IMR-90 (cell line): ENCODE measurements around the gene NEXN. TPM values are rescaled to one million over a fixed set of nuclear protein-coding genes. Genes with fewer than 3 reads are reported as not detected.

Experiments
- ATAC-seq: fragments of 200-7000 bp; cut with Tn5 transposase; 2 replicates; pipeline ENCODE4 v1.9.1; 2020; ENCODE audit warnings: low read depth, mild to moderate bottlenecking, moderate library complexity
- BruUV-seq: library from RNA; stranded (reverse); fragments of 400-500 nt; replicated peaks from 2 replicates; lab custom pipeline; 2021; lab: Mats Ljungman, UMichigan
- CTCF ChIA-PET: fragments of 300-600 bp; formaldehyde crosslinking; extraction: SDS; loops from one replicate; lab custom pipeline; 2021; ENCODE audit warnings: antibody characterized with exemption; lab: Yijun Ruan, JAX
- POLR2A ChIA-PET: fragments of 300-600 bp; sonication (Branson Sonifier 250); formaldehyde crosslinking; loops from one replicate; lab custom pipeline; 2022; ENCODE audit warnings: antibody characterized with exemption; ENCODE audit not compliant: unreplicated experiment; lab: Charles Lee
- DNase-seq: peaks from one replicate; pipeline ENCODE4 v3.0.0; 2013
- H2AFZ ChIP-seq: replicated peaks from 2 replicates; pipeline ENCODE3; 2013; ENCODE audit warnings: low read length, mild to moderate bottlenecking; ENCODE audit not compliant: poor library complexity
- H2AK5ac ChIP-seq: 2 replicates; pipeline ENCODE4 v1.6.1; 2013; ENCODE audit warnings: low read depth, low read length, inconsistent platforms
- H2AK9ac ChIP-seq: replicated peaks from 2 replicates; pipeline ENCODE3; 2013; ENCODE audit warnings: mild to moderate bottlenecking, low read depth, low read length, moderate library complexity; ENCODE audit not compliant: poor library complexity
- H2BK120ac ChIP-seq: 2 replicates; pipeline ENCODE4 v1.6.1; 2013; ENCODE audit warnings: low read depth, low read length, inconsistent platforms
- H2BK15ac ChIP-seq: 3 replicates; pipeline ENCODE4 v1.6.1; 2013; ENCODE audit warnings: low read depth, low read length, inconsistent platforms
- H2BK20ac ChIP-seq: 2 replicates; pipeline ENCODE4 v1.6.1; 2013; ENCODE audit warnings: low read depth, mild to moderate bottlenecking, inconsistent platforms, low read length, moderate library complexity
- H2BK5ac ChIP-seq: 2 replicates; pipeline ENCODE4 v1.6.1; 2013; ENCODE audit warnings: mild to moderate bottlenecking, low read depth, low read length, inconsistent platforms; ENCODE audit not compliant: poor library complexity, severe bottlenecking
- H3K14ac ChIP-seq: replicated peaks from 2 replicates; pipeline ENCODE4 v1.6.1; 2013; ENCODE audit warnings: low read depth, low read length, inconsistent platforms
- H3K18ac ChIP-seq: 2 replicates; pipeline ENCODE4 v1.6.1; 2013; ENCODE audit warnings: low read depth, low read length, control low read depth
- H3K23ac ChIP-seq: 2 replicates; pipeline ENCODE4 v1.6.1; 2013; ENCODE audit warnings: low read depth, low read length, inconsistent platforms
- H3K27ac ChIP-seq: 2 replicates; pipeline ENCODE4 v1.5.1; 2013; ENCODE audit warnings: mild to moderate bottlenecking, control low read depth, low read length; ENCODE audit not compliant: insufficient read depth
- H3K27me3 ChIP-seq: 2 replicates; pipeline ENCODE4 v1.6.1; 2013; ENCODE audit warnings: low read length; ENCODE audit not compliant: control insufficient read depth, insufficient read depth
- H3K36me3 ChIP-seq: 2 replicates; pipeline ENCODE4 v1.6.1; 2013; ENCODE audit warnings: low read length, mixed read lengths; ENCODE audit not compliant: control insufficient read depth, insufficient read depth
- H3K4ac ChIP-seq: 2 replicates; pipeline ENCODE4 v1.6.1; 2013; ENCODE audit warnings: low read depth, low read length, inconsistent platforms
- H3K4me1 ChIP-seq: 2 replicates; pipeline ENCODE4 v1.6.1; 2013; ENCODE audit warnings: low read length, mixed read lengths; ENCODE audit not compliant: control insufficient read depth, insufficient read depth
- H3K4me2 ChIP-seq: 2 replicates; pipeline ENCODE4 v1.6.1; 2013; ENCODE audit warnings: low read depth, mild to moderate bottlenecking, control low read depth, low read length, moderate library complexity
- H3K4me3 ChIP-seq: 2 replicates; pipeline ENCODE4 v1.5.1; 2013; ENCODE audit warnings: low read depth, mild to moderate bottlenecking, control low read depth, low read length, moderate library complexity; ENCODE audit not compliant: insufficient read depth
- H3K56ac ChIP-seq: 2 replicates; pipeline ENCODE4 v1.6.1; 2013; ENCODE audit warnings: low read length, inconsistent platforms; ENCODE audit not compliant: insufficient read depth; ENCODE audit errors: extremely low read depth
- H3K79me1 ChIP-seq, 2 experiments: 2 replicates each; pipeline ENCODE4 v1.6.1; 2013; ENCODE audit warnings: low read length in 2 of 2, inconsistent platforms in 1 of 2, low read depth in 1 of 2
- H3K9ac ChIP-seq: 2 replicates; pipeline ENCODE4 v1.6.1; 2013; ENCODE audit warnings: low read depth, low read length, control low read depth
- H3K9me1 ChIP-seq: 2 replicates; pipeline ENCODE4 v1.6.1; 2013; ENCODE audit warnings: low read length, inconsistent platforms; ENCODE audit not compliant: insufficient read depth
- H3K9me3 ChIP-seq: 2 replicates; pipeline ENCODE4 v1.6.1; 2013; ENCODE audit warnings: low read length; ENCODE audit not compliant: control insufficient read depth, insufficient read depth
- H4K20me1 ChIP-seq: 2 replicates; pipeline ENCODE4 v1.6.1; 2013; ENCODE audit warnings: low read length, inconsistent platforms; ENCODE audit not compliant: insufficient read depth
- H4K5ac ChIP-seq: 2 replicates; pipeline ENCODE4 v1.6.1; 2013; ENCODE audit warnings: mild to moderate bottlenecking, low read depth, low read length, control low read depth
- H4K8ac ChIP-seq, 2 experiments: 2 replicates each; pipeline ENCODE4 v1.6.1; 2013; ENCODE audit warnings: low read depth in 2 of 2, low read length in 2 of 2, control low read depth in 1 of 2, inconsistent platforms in 1 of 2
- H4K91ac ChIP-seq: 2 replicates; pipeline ENCODE4 v1.6.1; 2013; ENCODE audit warnings: low read depth, low read length, inconsistent platforms; ENCODE audit not compliant: insufficient read depth
- BHLHE40 ChIP-seq: fragments of 150-350 bp; IDR thresholded peaks from 2 replicates; pipeline ENCODE4 v1.6.1; 2016; ENCODE audit warnings: mild to moderate bottlenecking, low read depth, low read length
- CEBPB ChIP-seq: IDR thresholded peaks from 2 replicates; pipeline ENCODE4 v1.6.1; 2012; ENCODE audit warnings: low read depth, low read length, improper control_type of control experiment
- CHD1 ChIP-seq: IDR thresholded peaks from 2 replicates; pipeline ENCODE4 v1.6.1; 2012; ENCODE audit warnings: low read depth, low read length, improper control_type of control experiment
- CTCF ChIP-seq: conservative IDR thresholded peaks from 2 replicates; pipeline ENCODE4 v1.5.1; 2012; ENCODE audit warnings: mild to moderate bottlenecking, low read depth, low read length, improper control_type of control experiment
- ELK1 ChIP-seq: fragments of 150-350 bp; IDR thresholded peaks from 2 replicates; pipeline ENCODE4 v1.6.1; 2016; ENCODE audit warnings: low read depth, mild to moderate bottlenecking, low read length, moderate library complexity, borderline replicate concordance
- FOS ChIP-seq: fragments of 150-350 bp; IDR thresholded peaks from 2 replicates; pipeline ENCODE4 v1.6.1; 2016; ENCODE audit warnings: low read depth, low read length
- MAFK ChIP-seq: IDR thresholded peaks from 2 replicates; pipeline ENCODE4 v1.6.1; 2012; ENCODE audit warnings: low read depth, low read length, improper control_type of control experiment
- MAZ ChIP-seq: IDR thresholded peaks from 2 replicates; pipeline ENCODE4 v1.6.1; 2012; ENCODE audit warnings: low read depth, mild to moderate bottlenecking, low read length, improper control_type of control experiment, moderate library complexity, borderline replicate concordance
- NFE2L2 ChIP-seq: fragments of 150-350 bp; IDR thresholded peaks from 2 replicates; pipeline ENCODE4 v1.6.1; 2016; ENCODE audit warnings: low read depth, mild to moderate bottlenecking, low read length
- POLR2A ChIP-seq: IDR thresholded peaks from 2 replicates; pipeline ENCODE4 v1.6.1; 2012; ENCODE audit warnings: mild to moderate bottlenecking, low read depth, low read length
- RAD21 ChIP-seq: IDR thresholded peaks from 2 replicates; pipeline ENCODE4 v1.6.1; 2012; ENCODE audit warnings: low read length, improper control_type of control experiment
- RCOR1 ChIP-seq: IDR thresholded peaks from 2 replicates; pipeline ENCODE4 v1.6.1; 2012; ENCODE audit warnings: mild to moderate bottlenecking, low read length, improper control_type of control experiment; ENCODE audit not compliant: insufficient replicate concordance
- RFX5 ChIP-seq: IDR thresholded peaks from 2 replicates; pipeline ENCODE4 v1.8.0; 2012; ENCODE audit warnings: low read depth, mild to moderate bottlenecking, low read length, moderate library complexity
- SMC3 ChIP-seq: fragments of 150-350 bp; IDR thresholded peaks from 2 replicates; pipeline ENCODE4 v1.6.1; 2016; ENCODE audit warnings: low read depth, mild to moderate bottlenecking, antibody characterized with exemption, low read length, moderate library complexity
- USF2 ChIP-seq: fragments of 150-350 bp; IDR thresholded peaks from 2 replicates; pipeline ENCODE4 v1.6.1; 2017; ENCODE audit warnings: mild to moderate bottlenecking, antibody characterized with exemption, low read length, low read depth
- WGBS, 2 experiments: methylation state at CpG; one replicate each; pipeline versions ENCODE4 v1.1.5 to v1.1.7; 2013; ENCODE audit warnings: missing lambda C conversion rate in 2 of 2; ENCODE audit not compliant: insufficient read length in 1 of 2; ENCODE audit errors: extremely low coverage in 2 of 2; 5-methylcytosine and 5-hydroxymethylcytosine counted together
- dilution Hi-C: fragments of 300-500 bp; cut with HindIII; formaldehyde crosslinking; loops from one replicate; pipeline ENCODE4 v1.14.3; 2018; ENCODE audit warnings: low sequenced_read_pairs; ENCODE audit not compliant: unreplicated experiment
- in situ Hi-C: fragments of 300-500 bp; cut with MboI; formaldehyde crosslinking; loops from 3 replicates; pipeline ENCODE4 v1.14.3; 2019; ENCODE audit warnings: low sequenced_read_pairs, inconsistent platforms, mixed read lengths
- intact Hi-C: fragments of 100-400 bp; cut with micrococcal nuclease; formaldehyde crosslinking; loops from 2 replicates; pipeline ENCODE4 v1.10.0; 2022
- polyA plus RNA-seq, 3 experiments: library from polyadenylated mRNA; depleted of rRNA; stranded (reverse); fragments of >200 nt; gene quantifications; 2 replicates each; pipeline ENCODE4 v1.2.3, GENCODE V29; 2012; ENCODE audit warnings: low replicate concordance in 1 of 3
- total RNA-seq: library from RNA; depleted of rRNA; stranded (reverse); fragments of >200 nt; gene quantifications from 2 replicates; pipeline ENCODE4 v1.2.3, GENCODE V29; 2012

NEXN gene
- total and polyA plus RNA-seq, 2 of the 4 experiments (the other 2 are of a cell fraction) = 5.2 to 16.1 TPM

- Histone ChIP-seq H2BK5ac (peak overlapping the region; percentile 12), H2BK20ac (no peak overlapping the region), H4K5ac (no peak overlapping the region), H3K9me3 (no peaks in the 10 kb centered on the region), H4K91ac (no peak overlapping the region), H3K4ac (no peak overlapping the region), H3K18ac (no peak overlapping the region), H2AK9ac (no peak overlapping the region), H2AFZ (no peak overlapping the region), H2AK5ac (no peak overlapping the region), H2BK15ac (no peak overlapping the region), H3K79me1 (peaks cover 0 to 13% of the 10 kb centered on the region in 2 experiments; a peak in 2 of 4 replicates), H3K27me3 (no peaks in the 10 kb centered on the region), H4K8ac (no peak overlapping the region), H3K9me1 (peaks cover 2% of the 10 kb centered on the region), H3K4me2 (peak overlapping the region; percentile 81), H4K20me1 (peaks cover 71% of the 10 kb centered on the region), H3K56ac (no peak overlapping the region), H3K4me1 (0 out of 2 replicates have a peak, but pooled peaks cover 2% of the 10 kb centered on the region), H3K4me3 (peak overlapping the region; percentile 15; the same call in 1 of the 2 replicates), H3K36me3 (peaks cover 11% of the 10 kb centered on the region), H3K9ac (no peak overlapping the region), H3K23ac (no peak overlapping the region), H2BK120ac (no peak overlapping the region), H3K14ac (peak overlapping the region; percentile 42; the same call in 1 of the 2 replicates), H3K27ac (no peak overlapping the region)
- intact Hi-C loops = no loop called here
- dilution Hi-C loops = no loop called here
- no peak for TF ChIP-seq RCOR1
- TF ChIP-seq BHLHE40 = no peak
- TF ChIP-seq SMC3 = no peak
- TF ChIP-seq MAFK = no peak
- TF ChIP-seq USF2 = no peak
- TF ChIP-seq CEBPB = no peak
- TF ChIP-seq RAD21 = no peak
- no peak for TF ChIP-seq FOS
- TF ChIP-seq NFE2L2 = no peak
- TF ChIP-seq POLR2A = no peak
- no peak for TF ChIP-seq MAZ
- TF ChIP-seq ELK1 = no peak
- no peak for TF ChIP-seq RFX5
- no peak for TF ChIP-seq CTCF
- no peak for TF ChIP-seq CHD1
- BruUV-seq = no TSS peak
- ChIA-PET POLR2A (interaction anchor here (0.6 to 1.0 kb wide), 3 partner anchors 10 to 30 kb away, joined by 3 to 4 read pairs (median 3); no protein-coding TSS in a partner anchor), CTCF (interaction anchor here (0.5 to 0.6 kb wide), 3 partner anchors 18 to 1030 kb away, joined by 3 to 7 read pairs (median 4); no protein-coding TSS in a partner anchor)
- in situ Hi-C loops = loop anchor here (10.0 kb wide), 1 partner anchor 139 kb away; no protein-coding TSS in a partner anchor
- WGBS, 2 experiments = 40% methylated on average over 1 of the region's 2 CpGs; no CpG with 5 or more reads in 1 of the 2 experiments
- ATAC-seq = no peak
- DNase-seq = no peak
These were observed 87.5 kb downstream of the NEXN start for GRCh38 chr1:77975907-77976306.
